GM18870 (cell line): ENCODE measurements around the gene PDLIM4.

ENCODE experiments used
- ATAC-seq: cut with Tn5 transposase; IDR thresholded peaks from one replicate; pipeline ENCODE4 v1.9.1; 2021; ENCODE audit warnings: moderate library complexity; ENCODE audit not compliant: unreplicated experiment

PDLIM4 gene

DNA sequence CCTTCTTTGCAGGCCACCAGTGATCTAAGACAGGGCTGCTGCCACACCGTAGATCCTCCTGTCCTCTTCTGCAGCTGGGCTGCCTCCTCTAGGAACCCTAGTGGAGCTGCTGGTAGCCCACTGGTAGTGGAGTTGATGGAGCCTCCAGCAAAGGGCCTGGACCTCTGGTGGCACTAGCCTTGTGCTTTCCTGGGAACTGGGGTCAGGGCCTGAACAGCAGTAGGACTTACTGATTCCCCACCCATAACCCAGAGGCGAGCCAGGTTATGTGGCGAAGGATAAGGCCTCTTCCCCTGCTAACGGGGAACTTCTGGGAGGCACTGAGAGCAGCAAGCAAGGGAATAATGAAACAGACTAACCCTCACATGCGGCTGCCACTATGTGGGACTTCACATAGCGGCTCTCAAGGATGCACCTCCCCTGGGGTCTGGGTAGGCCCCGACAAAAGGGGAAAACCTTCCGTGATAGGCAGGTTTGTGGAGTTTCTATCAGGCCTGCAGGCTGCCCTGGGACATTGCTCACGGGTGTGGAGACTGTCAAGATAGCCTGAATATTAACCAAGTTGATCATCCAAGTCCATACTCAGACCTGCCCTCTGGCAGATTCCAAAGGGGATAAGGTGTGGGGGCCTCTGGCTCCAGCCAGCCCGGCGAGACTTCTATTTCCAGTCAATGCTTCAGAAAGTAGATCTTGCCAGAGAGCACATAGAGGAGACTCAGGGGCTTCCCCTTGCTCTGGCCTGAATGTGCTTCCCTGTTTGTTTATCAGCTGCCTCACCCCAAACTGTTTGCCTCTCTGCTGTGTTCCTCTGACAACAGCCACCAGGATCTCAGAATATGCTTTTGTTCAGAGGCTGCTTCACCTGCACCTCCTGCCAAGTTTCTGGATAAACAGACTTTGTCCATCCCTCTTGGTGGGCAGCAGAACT, 44.1 kb downstream of the PDLIM4 start:
- ATAC-seq: no peak

DNA sequence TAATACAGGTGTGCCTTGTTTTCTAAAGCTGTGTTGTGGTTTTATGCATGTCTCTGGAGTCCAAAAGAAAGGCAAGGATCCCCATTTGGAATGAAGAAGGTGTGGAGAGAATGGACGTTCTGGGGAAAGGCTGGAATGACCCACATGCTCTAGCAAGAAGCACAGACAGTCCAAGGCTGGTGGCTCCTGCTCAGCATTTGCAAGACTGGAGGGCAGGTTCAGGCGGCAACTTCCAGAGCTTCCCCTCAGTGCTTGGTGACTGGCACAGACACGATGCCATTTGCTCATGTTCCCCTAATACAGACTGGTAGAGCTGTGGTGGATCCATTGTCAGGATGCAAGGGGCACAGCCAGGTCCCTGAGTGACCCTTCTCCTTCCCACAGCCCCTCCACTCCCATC, 44.9 kb downstream of the PDLIM4 start:
- ATAC-seq: no peak

DNA sequence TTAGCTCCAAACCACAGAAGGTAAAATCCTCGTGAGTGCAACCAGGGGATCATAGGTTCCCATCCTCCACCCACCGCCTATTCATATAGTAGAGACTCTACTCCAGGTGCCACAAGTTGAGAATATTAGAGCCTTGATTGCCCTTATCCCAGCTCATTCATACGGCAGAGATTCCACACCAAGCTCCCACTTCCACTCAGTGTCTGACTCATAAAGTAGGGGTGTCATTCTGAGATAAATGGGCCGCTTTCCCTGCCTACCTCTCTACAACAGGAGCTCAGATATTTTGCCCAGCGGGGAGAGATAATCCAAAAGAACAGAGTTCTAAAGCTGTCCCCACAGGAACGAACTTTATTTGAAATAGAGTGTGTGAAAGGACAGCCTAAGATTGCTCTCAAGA, 46.1 kb downstream of the PDLIM4 start:
- ATAC-seq: no peak

DNA sequence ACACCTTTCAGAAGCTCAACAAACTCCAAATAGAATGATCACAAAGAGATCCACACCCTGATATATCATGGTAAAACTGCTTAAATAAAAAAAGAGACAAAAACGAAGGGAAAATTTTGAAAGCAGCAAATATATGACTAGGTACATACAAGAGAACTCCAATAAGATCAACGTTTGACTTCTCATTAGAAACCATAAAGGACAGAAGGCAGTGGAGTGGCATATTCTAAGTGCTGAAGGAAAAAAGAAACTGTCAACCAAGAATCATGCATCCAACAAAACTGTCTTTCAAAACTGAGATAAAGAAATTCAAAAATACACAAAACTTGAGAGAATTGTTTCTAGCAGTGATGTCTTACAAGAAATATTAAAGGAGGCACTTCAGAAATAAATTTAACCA, 47.9 kb downstream of the PDLIM4 start:
- ATAC-seq: no peak

DNA sequence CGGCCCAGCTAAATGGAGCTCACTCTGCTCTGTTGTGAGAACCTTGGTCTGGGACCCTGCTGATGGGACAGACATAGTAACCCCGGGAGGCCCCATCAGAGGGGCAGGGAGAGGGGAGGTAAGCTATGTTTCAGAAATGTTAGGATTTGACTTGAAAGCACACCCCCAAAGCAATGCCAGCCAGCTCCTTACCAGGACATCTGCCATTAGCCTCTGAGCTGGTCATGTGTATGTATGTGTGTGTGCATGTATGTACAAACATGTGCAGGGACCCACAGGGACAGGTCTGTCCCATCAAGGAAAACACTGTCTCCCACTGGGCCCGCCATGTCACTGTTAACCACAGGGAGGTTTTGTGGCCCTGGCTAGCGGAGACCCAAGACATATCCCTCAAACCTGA, 51.2 kb downstream of the PDLIM4 start:
- no peak for ATAC-seq

DNA sequence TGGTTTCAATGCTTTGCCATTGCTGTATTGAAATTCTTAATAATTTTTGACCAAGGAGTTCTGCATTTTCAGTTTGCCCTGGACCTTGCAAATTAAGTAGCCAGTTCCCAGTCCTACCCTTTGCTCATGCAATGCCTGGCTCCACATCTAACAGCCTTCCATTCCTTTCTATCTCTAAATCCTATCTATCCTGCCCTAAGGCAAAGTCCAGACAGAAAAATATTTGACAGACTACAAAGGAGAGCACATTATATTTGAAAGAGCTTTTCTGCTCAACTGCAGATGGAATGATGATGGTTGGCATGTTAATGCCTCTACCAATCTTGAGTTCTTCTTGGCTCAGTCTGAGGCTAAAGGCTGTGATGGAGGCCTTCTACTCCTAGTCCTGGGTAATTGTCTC, 52.2 kb downstream of the PDLIM4 start:
- ATAC-seq: no peak

DNA sequence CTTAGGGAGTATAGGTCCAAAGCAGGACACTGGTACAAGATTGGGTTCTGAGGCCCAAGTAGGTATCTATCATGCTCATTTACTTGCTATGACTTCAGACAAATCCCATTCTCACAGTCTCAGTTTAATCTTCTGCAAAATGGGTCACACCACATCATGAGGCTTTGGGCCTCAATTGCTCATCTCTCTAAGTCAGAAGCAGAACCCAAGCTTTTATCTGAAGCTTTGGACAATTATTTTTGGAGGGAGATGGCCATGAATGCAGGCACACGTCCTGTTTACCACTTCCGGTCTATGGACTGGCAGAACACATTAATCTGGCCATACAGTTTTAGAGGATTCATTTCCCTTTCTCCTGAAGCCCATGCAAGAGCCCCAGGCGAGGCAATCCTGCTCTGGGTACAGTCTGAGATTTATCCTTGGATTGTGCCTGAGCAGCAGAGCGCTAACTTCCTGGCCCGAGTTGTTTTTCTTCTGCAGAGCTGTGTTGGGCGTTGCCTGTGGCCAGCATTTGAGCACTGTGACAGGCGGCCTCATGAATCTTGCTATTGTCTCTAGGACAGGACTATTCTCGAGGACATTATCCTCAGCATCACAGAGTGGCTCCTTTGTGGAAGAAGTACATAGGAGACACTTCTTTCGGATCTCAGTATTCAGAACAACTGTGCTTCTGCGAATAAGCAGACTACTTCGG, 52.8 kb downstream of the PDLIM4 start:
- no peak for ATAC-seq

DNA sequence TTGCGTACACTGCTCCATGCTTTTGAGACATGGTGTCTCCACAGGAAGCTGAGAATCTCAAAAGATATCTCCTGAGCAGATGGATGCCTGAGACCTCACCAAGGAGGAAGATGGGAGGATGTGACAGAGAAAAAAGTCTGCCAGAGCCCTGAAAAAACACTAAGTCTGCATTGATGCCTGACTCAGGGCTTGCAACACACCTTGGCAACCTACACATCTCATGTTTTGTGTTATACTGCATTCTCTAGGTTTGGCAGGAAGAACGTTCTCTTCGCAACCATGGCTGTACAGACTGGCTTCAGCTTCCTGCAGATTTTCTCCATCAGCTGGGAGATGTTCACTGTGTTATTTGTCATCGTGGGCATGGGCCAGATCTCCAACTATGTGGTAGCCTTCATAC, 55.9 kb downstream of the PDLIM4 start:
- no peak for ATAC-seq

DNA sequence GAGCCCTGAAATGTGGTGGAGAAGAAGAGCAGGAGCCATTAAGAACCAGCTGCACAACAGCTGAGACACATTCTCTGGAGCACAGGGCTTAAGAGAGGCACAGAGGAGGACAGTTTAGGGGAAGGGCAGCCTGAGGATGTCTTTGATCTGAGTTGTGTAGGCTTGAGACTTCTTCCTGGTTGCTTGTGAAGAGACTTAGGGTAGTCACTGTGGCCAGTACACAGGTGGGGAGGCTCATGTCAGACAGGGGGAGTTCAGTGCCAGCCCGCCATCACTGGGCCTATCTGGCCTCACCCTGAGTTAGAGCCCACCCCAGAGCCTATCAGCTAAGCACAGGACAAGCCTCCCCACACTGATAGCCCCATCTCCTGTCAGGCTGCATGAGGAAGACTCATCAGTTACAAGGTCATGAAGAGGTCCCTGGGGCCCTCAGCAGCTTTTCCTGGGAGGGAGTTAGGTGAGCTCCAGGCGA, 56.5 kb downstream of the PDLIM4 start:
- ATAC-seq: no peak

DNA sequence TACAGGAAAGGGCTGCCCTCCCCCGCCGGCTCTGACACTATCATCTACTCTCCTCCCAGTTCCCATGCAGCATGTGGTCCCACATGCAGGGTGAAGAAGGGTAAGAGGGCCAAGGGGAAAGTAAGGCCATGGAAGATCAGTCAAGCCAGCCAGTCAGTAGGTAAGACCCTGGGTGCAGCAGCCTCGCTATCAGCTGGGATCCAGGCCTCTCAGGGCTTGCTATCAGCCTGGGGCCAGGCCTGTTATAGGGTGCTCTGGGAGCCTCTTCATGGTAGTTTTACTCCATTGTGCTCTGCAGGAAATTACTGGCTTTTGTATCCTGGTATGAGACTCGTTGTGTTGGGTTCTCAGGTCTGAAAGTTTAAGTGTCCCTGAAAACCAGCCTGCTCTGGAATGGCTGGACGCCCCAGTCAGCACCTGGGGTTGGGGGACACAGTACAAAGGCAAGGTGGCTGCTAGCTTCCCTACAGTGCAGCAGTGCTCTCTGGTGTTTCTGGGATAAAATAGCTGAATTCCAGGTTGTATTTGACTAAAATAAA, 58.1 kb downstream of the PDLIM4 start:
- no peak for ATAC-seq

DNA sequence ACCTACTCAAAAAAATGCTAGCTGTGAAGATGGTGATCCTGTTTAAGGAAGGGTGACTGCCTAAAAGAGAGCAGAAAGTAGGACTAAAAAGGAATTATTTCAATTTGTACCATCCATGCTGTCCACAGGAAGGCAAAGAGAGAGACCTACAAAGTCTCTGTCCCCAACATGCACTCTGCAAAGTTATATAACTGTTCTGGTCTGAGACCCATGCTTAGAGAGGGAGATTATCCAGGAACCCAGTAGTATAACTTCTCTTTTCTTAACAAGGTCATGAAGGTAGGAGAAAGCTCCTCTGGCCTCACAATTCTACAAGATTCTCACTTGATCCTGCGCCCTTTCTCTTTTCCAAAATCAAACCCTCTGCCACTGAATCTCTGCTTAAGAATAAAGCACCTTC, 62.5 kb downstream of the PDLIM4 start:
- no peak for ATAC-seq

DNA sequence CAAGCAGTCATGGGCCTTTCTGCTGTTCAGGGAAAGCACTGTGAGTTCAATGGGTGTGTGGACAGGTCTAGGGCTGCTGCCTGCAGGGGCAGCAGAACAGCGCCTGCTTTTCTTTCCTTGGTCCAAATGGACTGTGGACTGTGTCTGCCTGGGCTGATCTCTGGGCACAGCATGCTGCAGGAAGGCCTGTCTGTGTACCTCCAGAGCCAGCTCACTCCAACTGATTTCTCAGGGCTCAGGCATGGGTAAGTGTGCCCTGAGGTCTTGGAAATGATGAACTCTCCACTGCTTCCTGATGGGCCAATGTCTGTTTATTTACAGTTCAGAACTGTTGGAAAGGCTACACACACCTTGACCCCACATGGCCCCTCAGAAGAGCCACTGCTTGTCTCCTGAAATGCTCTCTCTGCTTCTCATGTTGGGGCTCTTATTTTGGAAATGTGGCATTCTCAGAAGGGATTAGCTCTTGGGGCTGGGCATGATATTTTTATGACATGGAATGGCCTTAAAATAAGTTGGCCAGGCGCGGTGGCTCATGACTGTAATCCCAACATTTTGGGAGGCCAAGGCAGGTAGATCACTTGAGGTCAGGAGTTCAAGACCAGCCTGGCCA, 63.7 kb downstream of the PDLIM4 start:
- ATAC-seq: no peak

DNA sequence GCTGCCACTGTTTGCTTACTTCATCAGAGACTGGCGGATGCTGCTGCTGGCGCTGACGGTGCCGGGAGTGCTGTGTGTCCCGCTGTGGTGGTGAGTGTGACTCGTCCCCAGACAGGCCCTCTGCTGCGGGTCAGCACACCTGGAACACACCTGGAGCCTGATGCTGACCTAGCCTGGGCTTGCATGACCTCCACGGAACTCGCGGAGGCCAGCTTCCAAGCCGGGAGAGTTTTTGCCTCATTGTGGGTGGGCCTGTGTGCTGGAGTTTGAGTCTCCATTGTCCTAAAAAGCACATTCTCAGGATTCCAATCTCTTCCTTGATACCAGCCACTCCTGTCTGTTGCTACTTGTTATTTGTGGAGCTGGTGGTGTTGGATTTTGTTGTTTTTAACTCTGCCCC, 64.8 kb downstream of the PDLIM4 start:
- no peak for ATAC-seq
